Thoracic aorta (tissue), 2 donors: ENCODE results near the gene UBR3. TPM values are rescaled to one million over a fixed set of nuclear protein-coding genes. Genes with fewer than 3 reads are reported as not detected.
"Not testable (repeated sequence)": the region's sequence is repeated elsewhere in the genome, so short reads cannot be mapped to it uniquely, and the experiment has no call there.

Experiments used
- ATAC-seq: fragments of 150-250 bp; one replicate; pipeline ENCODE4 v1.8.0; 2017; ENCODE audit warnings: low read depth; ENCODE audit not compliant: insufficient number of reproducible peaks, low FRiP score
- DNase-seq: peaks from one replicate; pipeline ENCODE4 v3.0.0-alpha.2; 2020; ENCODE audit warnings: low spot score
- H3K27ac ChIP-seq, 2 donors: fragments of 200-600 bp; sonication (generic); 1 replicate in 1 of 2; 2 replicates in 1 of 2; pipeline ENCODE4 v1.5.1; 2016; ENCODE audit warnings: mild to moderate bottlenecking in 2 of 2, moderate library complexity in 2 of 2
- H3K27me3 ChIP-seq: fragments of 200-600 bp; sonication (generic); replicated peaks from 2 replicates; pipeline ENCODE4 v1.6.0; 2016; ENCODE audit warnings: mild to moderate bottlenecking; ENCODE audit not compliant: insufficient read depth
- H3K36me3 ChIP-seq: fragments of 200-600 bp; sonication (generic); one replicate; pipeline ENCODE4 v1.5.1; 2016
- H3K4me1 ChIP-seq, 2 donors: fragments of 200-600 bp; sonication (generic); 1 replicate in 1 of 2; 2 replicates in 1 of 2; pipeline versions ENCODE4 v1.5.1 to v1.6.0; 2016; ENCODE audit warnings: low read depth in 2 of 2, mild to moderate bottlenecking in 1 of 2; ENCODE audit not compliant: control insufficient read depth in 1 of 2
- H3K4me3 ChIP-seq: fragments of 200-600 bp; sonication (generic); 2 replicates; pipeline ENCODE4 v1.5.1; 2016; ENCODE audit warnings: mild to moderate bottlenecking
- H3K9me3 ChIP-seq: fragments of 200-600 bp; sonication (generic); 2 replicates; pipeline ENCODE4 v1.5.1; 2016
- CTCF ChIP-seq: fragments of 200-600 bp; sonication (generic); IDR thresholded peaks from one replicate; pipeline ENCODE4 v1.5.1; 2019; ENCODE audit warnings: antibody characterized with exemption
- total RNA-seq, 2 donors: library from RNA; depleted of rRNA; stranded (reverse); fragments of >200 nt; gene quantifications; one replicate each; pipeline versions ENCODE4 v1.1.0 to v1.2.3, GENCODE V29; 2016

The UBR3 gene
- total RNA-seq, 2 donors from 2014 or later = 62.1 to 98.6 TPM

- ATAC-seq (no peak), DNase-seq (no peak)
- no peak for TF ChIP-seq CTCF
- no peak overlapping the region for H3K27ac ChIP-seq
- H3K27me3 ChIP-seq = no peaks in the 10 kb centered on the region
- H3K36me3 ChIP-seq = no peaks in the 10 kb centered on the region
- H3K9me3 ChIP-seq = no peaks in the 10 kb centered on the region
- H3K4me1 ChIP-seq = peaks cover 7 to 30% of the 10 kb centered on the region in 2 donors
- H3K4me3 ChIP-seq = no peak overlapping the region
Measured at GRCh38 chr2:169839954-169840746, 12.9 kb downstream of the UBR3 start.

- H3K4me3 ChIP-seq = no peak overlapping the region
- no peaks in the 10 kb centered on the region for H3K9me3 ChIP-seq
- no peaks in the 10 kb centered on the region for H3K27me3 ChIP-seq
- ATAC-seq (no peak), DNase-seq (no peak)
- H3K36me3 ChIP-seq = no peaks in the 10 kb centered on the region
- no peak for TF ChIP-seq CTCF
- H3K27ac ChIP-seq = no peak overlapping the region
- H3K4me1 ChIP-seq = peaks cover 7 to 30% of the 10 kb centered on the region in 2 donors
Measured at GRCh38 chr2:169840747-169841142, 13.5 kb downstream of the UBR3 start.

DNA sequence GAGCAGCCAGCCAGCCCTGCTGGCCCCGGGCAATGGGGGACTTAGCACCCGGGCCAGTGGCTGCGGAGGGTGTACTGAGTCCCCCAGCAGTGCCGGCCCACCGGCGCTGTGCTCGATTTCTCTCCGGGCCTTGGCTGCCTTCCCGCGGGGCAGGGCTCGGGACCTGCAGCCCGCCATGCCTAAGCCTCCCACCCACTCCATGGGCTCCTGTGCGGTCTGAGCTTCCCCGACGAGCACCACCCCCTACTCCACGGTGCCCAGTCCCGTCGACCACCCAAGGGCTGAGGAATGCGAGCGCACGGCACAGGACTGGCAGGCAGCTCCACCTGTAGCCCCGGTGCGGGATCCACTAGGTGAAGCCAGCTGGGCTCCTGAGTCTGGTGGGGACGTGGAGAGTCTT, 14.4 kb downstream of the UBR3 start:
- H3K9me3 ChIP-seq, H3K27ac ChIP-seq, ATAC-seq, H3K4me3 ChIP-seq, H3K36me3 ChIP-seq, DNase-seq, H3K27me3 ChIP-seq: not testable (repeated sequence)
- peaks cover 9 to 34% of the 10 kb centered on the region in 2 donors for H3K4me1 ChIP-seq

DNA sequence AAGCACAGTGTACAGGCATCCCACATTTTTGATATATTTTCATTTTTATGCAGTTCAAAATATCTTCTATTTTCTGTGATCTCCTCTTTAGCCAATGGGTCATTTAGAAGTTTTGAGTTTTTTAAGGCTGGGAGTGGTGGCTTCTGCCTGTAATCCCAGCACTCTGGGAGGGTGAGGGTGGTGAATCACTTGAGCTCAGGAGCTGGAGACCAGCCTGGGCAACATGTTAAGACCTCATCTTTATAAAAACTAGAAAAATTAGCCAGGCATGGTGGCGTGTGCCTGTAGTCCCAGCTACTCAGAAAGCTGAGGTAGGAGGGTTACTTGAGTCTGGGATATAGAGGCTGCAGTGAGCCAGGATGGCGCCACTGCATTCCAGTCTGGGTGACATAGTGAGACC, 17.8 kb downstream of the UBR3 start:
- Histone ChIP-seq H3K36me3 (no peaks in the 10 kb centered on the region), H3K27ac (no peak overlapping the region), H3K9me3 (no peaks in the 10 kb centered on the region), H3K4me3 (no peak overlapping the region), H3K27me3 (no peaks in the 10 kb centered on the region), H3K4me1 (peaks cover 12 to 24% of the 10 kb centered on the region in 2 donors)
- TF ChIP-seq CTCF = no peak
- no peak for ATAC-seq
- no peak for DNase-seq

- H3K9me3 ChIP-seq, H3K36me3 ChIP-seq, ATAC-seq, H3K4me3 ChIP-seq, H3K27me3 ChIP-seq, H3K27ac ChIP-seq, DNase-seq: not testable (repeated sequence)
- H3K4me1 ChIP-seq = peaks cover 12 to 16% of the 10 kb centered on the region in 2 donors
Measured at GRCh38 chr2:169848959-169849693, 21.9 kb downstream of the UBR3 start.

- H3K4me1 ChIP-seq = peaks cover 12 to 16% of the 10 kb centered on the region in 2 donors
- TF ChIP-seq CTCF = no peak
- DNase-seq = no peak
- no peak overlapping the region for H3K4me3 ChIP-seq
- no peaks in the 10 kb centered on the region for H3K27me3 ChIP-seq
- no peak overlapping the region for H3K27ac ChIP-seq
- no peak for ATAC-seq
- H3K9me3 ChIP-seq = no peaks in the 10 kb centered on the region
- H3K36me3 ChIP-seq = no peaks in the 10 kb centered on the region
Measured at GRCh38 chr2:169849710-169850109, 22.5 kb downstream of the UBR3 start.
